ENCODE results near the gene PICALM.

Gene PICALM

GRCh38 chr11:85948884-85949283 is 120.0 kb downstream of the PICALM start:
- no peaks in the 10 kb centered on the region for H4K20me1 ChIP-seq (ENCODE audit: insufficient read depth, low read length, poor library complexity, severe bottlenecking)
- no peak overlapping the region for H3K4me2 ChIP-seq (ENCODE audit: low read depth, low read length, poor library complexity, severe bottlenecking)
- H3K27me3 ChIP-seq (ENCODE audit: insufficient read depth, low read length, poor library complexity, severe bottlenecking), result no peaks in the 10 kb centered on the region
- no peak for TF ChIP-seq EZH2phosphoT487 (IDR thresholded peaks at IDR 0.05; ENCODE audit: borderline replicate concordance)
- TF ChIP-seq, protein P1, sequence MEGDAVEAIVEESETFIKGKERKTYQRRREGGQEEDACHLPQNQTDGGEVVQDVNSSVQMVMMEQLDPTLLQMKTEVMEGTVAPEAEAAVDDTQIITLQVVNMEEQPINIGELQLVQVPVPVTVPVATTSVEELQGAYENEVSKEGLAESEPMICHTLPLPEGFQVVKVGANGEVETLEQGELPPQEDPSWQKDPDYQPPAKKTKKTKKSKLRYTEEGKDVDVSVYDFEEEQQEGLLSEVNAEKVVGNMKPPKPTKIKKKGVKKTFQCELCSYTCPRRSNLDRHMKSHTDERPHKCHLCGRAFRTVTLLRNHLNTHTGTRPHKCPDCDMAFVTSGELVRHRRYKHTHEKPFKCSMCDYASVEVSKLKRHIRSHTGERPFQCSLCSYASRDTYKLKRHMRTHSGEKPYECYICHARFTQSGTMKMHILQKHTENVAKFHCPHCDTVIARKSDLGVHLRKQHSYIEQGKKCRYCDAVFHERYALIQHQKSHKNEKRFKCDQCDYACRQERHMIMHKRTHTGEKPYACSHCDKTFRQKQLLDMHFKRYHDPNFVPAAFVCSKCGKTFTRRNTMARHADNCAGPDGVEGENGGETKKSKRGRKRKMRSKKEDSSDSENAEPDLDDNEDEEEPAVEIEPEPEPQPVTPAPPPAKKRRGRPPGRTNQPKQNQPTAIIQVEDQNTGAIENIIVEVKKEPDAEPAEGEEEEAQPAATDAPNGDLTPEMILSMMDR (conservative IDR thresholded peaks at IDR 0.05; ENCODE audit: low read length), result no peak
- H2AFZ ChIP-seq (ENCODE audit: low read length), result no peak overlapping the region
- H3K9ac ChIP-seq (ENCODE audit: low read depth, low read length, poor library complexity, severe bottlenecking), result no peak overlapping the region
- no peaks in the 10 kb centered on the region for H3F3A ChIP-seq (ENCODE audit: low read depth)
- peaks cover 5% of the 10 kb centered on the region; the same call in 1 of the 2 replicates for H3K9me3 ChIP-seq (ENCODE audit: insufficient read depth, low read depth, low read length)
- H3K4me1 ChIP-seq (ENCODE audit: insufficient read depth, low read length, poor library complexity, severe bottlenecking), result no peaks in the 10 kb centered on the region
- H3K36me3 ChIP-seq (ENCODE audit: insufficient read depth, low read length), result peaks cover 5% of the 10 kb centered on the region; the same call in 1 of the 2 replicates
- no peak overlapping the region for H3K4me3 ChIP-seq (ENCODE audit: low read length, poor library complexity, severe bottlenecking)
- H3K79me2 ChIP-seq (ENCODE audit: insufficient read depth, low read length), result no peaks in the 10 kb centered on the region
- no peaks in the 10 kb centered on the region for H3K9me2 ChIP-seq (replicated peaks; ENCODE audit: low read depth, low read length)

DNA sequence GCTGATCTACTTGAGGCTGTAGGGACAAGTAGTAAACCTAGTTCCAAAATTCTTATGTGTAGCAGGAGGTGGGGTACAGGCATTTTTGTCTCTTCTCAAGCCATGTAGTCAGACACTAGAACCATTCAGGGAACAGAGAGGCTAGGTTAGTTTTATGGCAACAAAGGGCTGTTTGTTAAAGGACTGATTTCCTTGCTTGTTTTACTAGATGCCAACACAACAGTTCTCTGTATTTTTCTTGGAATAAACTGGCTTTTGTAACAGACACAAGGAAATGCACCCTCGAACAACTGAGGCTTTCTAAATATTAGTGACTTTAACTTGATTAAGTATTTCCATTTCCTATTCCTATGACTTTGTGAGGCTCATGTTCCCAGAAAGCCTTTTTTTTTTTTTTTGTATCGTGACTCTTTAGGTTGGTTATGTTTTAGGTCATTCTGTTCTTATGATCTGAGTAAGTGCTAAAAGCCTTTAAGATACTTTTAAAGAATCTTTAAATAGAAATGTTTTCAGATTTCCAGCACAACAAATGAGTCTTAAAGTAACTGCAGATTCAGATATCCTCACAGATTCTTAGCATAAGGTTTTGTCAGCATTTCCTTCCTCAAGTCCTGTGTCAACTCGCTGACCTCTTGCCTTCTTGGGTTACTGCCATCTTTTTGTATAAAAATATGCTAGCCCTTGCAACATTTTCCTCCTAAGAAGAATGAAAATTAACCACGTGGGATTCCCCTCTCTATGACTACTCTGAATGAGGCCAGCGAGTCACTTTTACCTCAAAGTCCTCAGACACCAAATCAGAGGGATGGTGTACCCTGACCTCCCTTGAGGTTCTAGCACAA is 121.2 kb downstream of the PICALM start:
- H3K9me3 ChIP-seq (ENCODE audit: insufficient read depth, low read depth, low read length), result peaks cover 5% of the 10 kb centered on the region; the same call in 1 of the 2 replicates
- H3K36me3 ChIP-seq (ENCODE audit: insufficient read depth, low read length), result no peaks in the 10 kb centered on the region
- no peak overlapping the region for H3K4me2 ChIP-seq (ENCODE audit: low read depth, low read length, poor library complexity, severe bottlenecking)
- H3K4me3 ChIP-seq (ENCODE audit: low read length, poor library complexity, severe bottlenecking), result no peak overlapping the region
- H2AFZ ChIP-seq (ENCODE audit: low read length), result no peak overlapping the region
- no peak overlapping the region for H3K9ac ChIP-seq (ENCODE audit: low read depth, low read length, poor library complexity, severe bottlenecking)
- H4K20me1 ChIP-seq (ENCODE audit: insufficient read depth, low read length, poor library complexity, severe bottlenecking), result no peaks in the 10 kb centered on the region
- H3K27me3 ChIP-seq (ENCODE audit: insufficient read depth, low read length, poor library complexity, severe bottlenecking), result no peaks in the 10 kb centered on the region
- no peak for TF ChIP-seq EZH2phosphoT487 (IDR thresholded peaks at IDR 0.05; ENCODE audit: borderline replicate concordance)
- TF ChIP-seq, protein P1 (conservative IDR thresholded peaks at IDR 0.05; ENCODE audit: low read length), result no peak
- H3K4me1 ChIP-seq (ENCODE audit: insufficient read depth, low read length, poor library complexity, severe bottlenecking), result no peaks in the 10 kb centered on the region
- H3K9me2 ChIP-seq (replicated peaks; ENCODE audit: low read depth, low read length), result no peaks in the 10 kb centered on the region
- H3F3A ChIP-seq (ENCODE audit: low read depth), result no peaks in the 10 kb centered on the region
- H3K79me2 ChIP-seq (ENCODE audit: insufficient read depth, low read length), result no peaks in the 10 kb centered on the region

- H3K9me3 ChIP-seq (ENCODE audit: insufficient read depth, low read depth, low read length), result peaks cover 5% of the 10 kb centered on the region; the same call in 1 of the 2 replicates
- H3F3A ChIP-seq (ENCODE audit: low read depth), result no peaks in the 10 kb centered on the region
- H3K4me1 ChIP-seq (ENCODE audit: insufficient read depth, low read length, poor library complexity, severe bottlenecking), result no peaks in the 10 kb centered on the region
- no peaks in the 10 kb centered on the region for H3K27me3 ChIP-seq (ENCODE audit: insufficient read depth, low read length, poor library complexity, severe bottlenecking)
- TF ChIP-seq EZH2phosphoT487 (IDR thresholded peaks at IDR 0.05; ENCODE audit: borderline replicate concordance), result no peak
- TF ChIP-seq, protein P1 (conservative IDR thresholded peaks at IDR 0.05; ENCODE audit: low read length), result 0 out of 2 replicates have a peak, but pooled peaks have one; percentile 16
- no peaks in the 10 kb centered on the region for H4K20me1 ChIP-seq (ENCODE audit: insufficient read depth, low read length, poor library complexity, severe bottlenecking)
- H3K36me3 ChIP-seq (ENCODE audit: insufficient read depth, low read length), result no peaks in the 10 kb centered on the region
- H3K79me2 ChIP-seq (ENCODE audit: insufficient read depth, low read length), result no peaks in the 10 kb centered on the region
- no peak overlapping the region for H2AFZ ChIP-seq (ENCODE audit: low read length)
- no peaks in the 10 kb centered on the region for H3K9me2 ChIP-seq (replicated peaks; ENCODE audit: low read depth, low read length)
- H3K4me2 ChIP-seq (ENCODE audit: low read depth, low read length, poor library complexity, severe bottlenecking), result no peak overlapping the region
- no peak overlapping the region for H3K9ac ChIP-seq (ENCODE audit: low read depth, low read length, poor library complexity, severe bottlenecking)
- no peak overlapping the region for H3K4me3 ChIP-seq (ENCODE audit: low read length, poor library complexity, severe bottlenecking)
Measured at GRCh38 chr11:85946221-85946620, 122.7 kb downstream of the PICALM start.

All from Loucy (cell line).